ENCODE results near the gene ZNF248. TPM values are rescaled to one million over a fixed set of nuclear protein-coding genes. Genes with fewer than 3 reads are reported as not detected.

Gene ZNF248
- polyA plus RNA-seq, 1 experiment, result 10.2 TPM

- H3K4me3 ChIP-seq (ENCODE audit: low read depth, low read length), result no peak overlapping the region
- no peak for DNase-seq (ENCODE audit: low read depth, low spot score)
- POLR2A ChIA-PET, result no interaction called here
- H3K27me3 ChIP-seq (ENCODE audit: control insufficient read depth, insufficient read depth, low read length), result no peaks in the 10 kb centered on the region
- no peak for TF ChIP-seq CTCF (IDR thresholded peaks at IDR 0.05; ENCODE audit: low read depth, low read length)
- peaks cover 34% of the 10 kb centered on the region for H3K9me3 ChIP-seq (ENCODE audit: control insufficient read depth, insufficient read depth, low read length)
- CTCF ChIA-PET, result no interaction called here
- H3K27ac ChIP-seq (ENCODE audit: low read depth, low read length), result no peak overlapping the region
Measured at GRCh38 chr10:37754538-37755323, 102.7 kb downstream of the ZNF248 start.

- no peak for TF ChIP-seq CTCF (IDR thresholded peaks at IDR 0.05; ENCODE audit: low read depth, low read length)
- no peak overlapping the region for H3K27ac ChIP-seq (ENCODE audit: low read depth, low read length)
- no peaks in the 10 kb centered on the region for H3K27me3 ChIP-seq (ENCODE audit: control insufficient read depth, insufficient read depth, low read length)
- ChIA-PET CTCF (no interaction called here), POLR2A (no interaction called here)
- DNase-seq (ENCODE audit: low read depth, low spot score), result no peak
- no peak overlapping the region for H3K4me3 ChIP-seq (ENCODE audit: low read depth, low read length)
- peaks cover 41% of the 10 kb centered on the region for H3K9me3 ChIP-seq (ENCODE audit: control insufficient read depth, insufficient read depth, low read length)
Measured at GRCh38 chr10:37752334-37752875, 105.0 kb downstream of the ZNF248 start.

DNA sequence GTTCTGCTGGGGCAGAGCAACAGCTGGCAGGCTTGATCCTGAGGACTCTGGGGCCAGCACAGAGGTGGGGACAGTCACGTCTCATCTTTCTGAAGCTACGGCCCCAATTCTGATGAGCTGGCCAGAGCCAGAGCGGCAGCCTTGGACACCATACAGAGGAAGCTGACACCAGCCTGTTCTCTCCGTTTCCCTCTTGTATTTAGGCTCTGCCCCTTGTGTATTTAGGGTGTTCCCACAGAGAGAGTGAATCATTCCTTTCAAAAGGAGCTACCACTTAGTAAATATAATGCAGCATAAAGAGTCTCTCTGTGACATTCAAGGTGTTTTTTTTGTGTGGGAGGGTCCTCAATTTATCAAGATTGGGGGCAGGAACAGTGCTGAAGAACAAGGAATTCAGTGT is 109.2 kb downstream of the ZNF248 start:
- H3K27me3 ChIP-seq (ENCODE audit: control insufficient read depth, insufficient read depth, low read length), result no peaks in the 10 kb centered on the region
- ChIA-PET POLR2A (no interaction called here), CTCF (no interaction called here)
- TF ChIP-seq CTCF (IDR thresholded peaks at IDR 0.05; ENCODE audit: low read depth, low read length), result no peak
- no peak overlapping the region for H3K4me3 ChIP-seq (ENCODE audit: low read depth, low read length)
- DNase-seq (ENCODE audit: low read depth, low spot score), result no peak
- no peak overlapping the region for H3K27ac ChIP-seq (ENCODE audit: low read depth, low read length)
- H3K9me3 ChIP-seq (ENCODE audit: control insufficient read depth, insufficient read depth, low read length), result peaks cover 20% of the 10 kb centered on the region

DNA sequence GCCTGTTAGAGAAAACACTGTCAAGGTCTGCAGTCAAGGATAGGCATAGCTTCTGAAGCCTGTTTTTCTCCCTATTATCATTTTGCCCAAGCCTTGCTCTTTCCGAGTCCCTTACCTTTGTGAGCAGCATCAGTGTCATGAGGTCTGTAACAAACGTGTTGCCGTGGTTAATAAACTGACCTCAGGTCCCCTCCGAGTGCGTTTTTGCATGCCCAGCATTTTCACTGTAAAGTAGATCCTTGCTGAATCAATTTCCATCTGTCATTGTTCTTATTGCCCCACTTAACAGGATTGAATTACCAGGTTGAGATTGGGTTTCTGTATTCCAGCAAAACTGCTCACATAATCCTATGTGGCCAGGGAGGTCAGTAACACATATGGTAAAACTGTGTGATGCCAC is 110.3 kb downstream of the ZNF248 start:
- H3K4me3 ChIP-seq (ENCODE audit: low read depth, low read length), result no peak overlapping the region
- peaks cover 19% of the 10 kb centered on the region for H3K9me3 ChIP-seq (ENCODE audit: control insufficient read depth, insufficient read depth, low read length)
- ChIA-PET POLR2A (no interaction called here), CTCF (no interaction called here)
- H3K27me3 ChIP-seq (ENCODE audit: control insufficient read depth, insufficient read depth, low read length), result no peaks in the 10 kb centered on the region
- no peak for TF ChIP-seq CTCF (IDR thresholded peaks at IDR 0.05; ENCODE audit: low read depth, low read length)
- H3K27ac ChIP-seq (ENCODE audit: low read depth, low read length), result no peak overlapping the region
- no peak for DNase-seq (ENCODE audit: low read depth, low spot score)

- no peak for DNase-seq (ENCODE audit: low read depth, low spot score)
- Histone ChIP-seq H3K4me3 (ENCODE audit: low read depth, low read length) (no peak overlapping the region), H3K9me3 (ENCODE audit: control insufficient read depth, insufficient read depth, low read length) (peaks cover 52% of the 10 kb centered on the region), H3K27ac (ENCODE audit: low read depth, low read length) (no peak overlapping the region), H3K27me3 (ENCODE audit: control insufficient read depth, insufficient read depth, low read length) (no peaks in the 10 kb centered on the region)
- ChIA-PET POLR2A (no interaction called here), CTCF (no interaction called here)
- TF ChIP-seq CTCF (IDR thresholded peaks at IDR 0.05; ENCODE audit: low read depth, low read length), result no peak
Measured at GRCh38 chr10:37741831-37742230, 115.6 kb downstream of the ZNF248 start.

Measured in AG04450 (cell line).